ENCODE measurements around the gene LIF. TPM values are rescaled to one million over a fixed set of nuclear protein-coding genes. Genes with fewer than 3 reads are reported as not detected.

The LIF gene
- total RNA-seq, 1 donor from 2014 or later: 2.3 TPM

DNA sequence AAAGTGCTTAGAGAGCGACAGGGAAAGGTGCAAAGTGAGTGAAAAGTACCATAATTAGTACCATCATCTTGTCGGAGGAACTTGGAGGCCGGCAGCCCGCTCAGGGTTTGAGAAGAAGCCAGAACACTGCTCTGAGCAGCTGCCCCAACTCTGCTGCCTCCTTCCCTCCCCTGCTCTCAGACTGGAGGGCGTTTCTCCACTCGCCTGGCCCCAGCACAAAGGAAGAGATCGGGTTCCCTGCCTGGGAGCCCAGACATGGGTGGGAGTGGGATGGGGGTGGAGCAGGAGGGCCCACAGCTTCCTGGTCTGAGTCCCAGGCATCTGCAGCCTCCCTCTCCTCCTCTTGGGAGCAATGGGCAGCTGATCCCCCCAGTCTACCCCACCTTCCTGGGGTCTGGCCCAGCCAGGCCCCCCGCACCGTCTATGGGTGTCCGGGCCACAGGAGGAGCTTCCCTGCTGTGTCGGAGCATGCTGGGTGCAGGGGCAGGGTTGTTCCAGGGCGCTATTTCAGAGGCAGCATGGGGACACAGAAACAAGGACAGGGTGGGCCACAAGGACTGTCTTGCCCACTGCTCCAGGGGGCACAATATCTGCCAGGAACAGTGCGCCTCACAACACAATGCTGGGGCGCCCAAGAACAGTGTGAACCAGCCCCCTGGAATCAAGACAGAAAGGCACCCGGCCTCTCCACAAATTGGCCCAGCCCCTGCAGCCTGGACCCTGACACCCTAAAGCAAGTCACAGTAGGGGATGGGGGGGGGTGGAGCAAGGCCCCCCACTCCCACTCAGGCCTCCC is 4.8 kb downstream of the LIF start:
- Mint-ChIP-seq H3K9me3 (ENCODE audit: low read depth) (no peaks in the 10 kb centered on the region), H3K27me3 (peaks cover 20% of the 10 kb centered on the region), H3K27ac (no peak overlapping the region), H3K36me3 (ENCODE audit: insufficient read depth) (no peaks in the 10 kb centered on the region), H3K4me1 (ENCODE audit: low read depth) (peaks cover 16% of the 10 kb centered on the region), H3K4me3 (ENCODE audit: low read depth) (no peak overlapping the region)
- TF ChIP-seq, protein P1, sequence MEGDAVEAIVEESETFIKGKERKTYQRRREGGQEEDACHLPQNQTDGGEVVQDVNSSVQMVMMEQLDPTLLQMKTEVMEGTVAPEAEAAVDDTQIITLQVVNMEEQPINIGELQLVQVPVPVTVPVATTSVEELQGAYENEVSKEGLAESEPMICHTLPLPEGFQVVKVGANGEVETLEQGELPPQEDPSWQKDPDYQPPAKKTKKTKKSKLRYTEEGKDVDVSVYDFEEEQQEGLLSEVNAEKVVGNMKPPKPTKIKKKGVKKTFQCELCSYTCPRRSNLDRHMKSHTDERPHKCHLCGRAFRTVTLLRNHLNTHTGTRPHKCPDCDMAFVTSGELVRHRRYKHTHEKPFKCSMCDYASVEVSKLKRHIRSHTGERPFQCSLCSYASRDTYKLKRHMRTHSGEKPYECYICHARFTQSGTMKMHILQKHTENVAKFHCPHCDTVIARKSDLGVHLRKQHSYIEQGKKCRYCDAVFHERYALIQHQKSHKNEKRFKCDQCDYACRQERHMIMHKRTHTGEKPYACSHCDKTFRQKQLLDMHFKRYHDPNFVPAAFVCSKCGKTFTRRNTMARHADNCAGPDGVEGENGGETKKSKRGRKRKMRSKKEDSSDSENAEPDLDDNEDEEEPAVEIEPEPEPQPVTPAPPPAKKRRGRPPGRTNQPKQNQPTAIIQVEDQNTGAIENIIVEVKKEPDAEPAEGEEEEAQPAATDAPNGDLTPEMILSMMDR (IDR thresholded peaks at IDR 0.05; ENCODE audit: unreplicated experiment): no peak
- DNase-seq (ENCODE audit: low spot score, unreplicated experiment): no peak

DNA sequence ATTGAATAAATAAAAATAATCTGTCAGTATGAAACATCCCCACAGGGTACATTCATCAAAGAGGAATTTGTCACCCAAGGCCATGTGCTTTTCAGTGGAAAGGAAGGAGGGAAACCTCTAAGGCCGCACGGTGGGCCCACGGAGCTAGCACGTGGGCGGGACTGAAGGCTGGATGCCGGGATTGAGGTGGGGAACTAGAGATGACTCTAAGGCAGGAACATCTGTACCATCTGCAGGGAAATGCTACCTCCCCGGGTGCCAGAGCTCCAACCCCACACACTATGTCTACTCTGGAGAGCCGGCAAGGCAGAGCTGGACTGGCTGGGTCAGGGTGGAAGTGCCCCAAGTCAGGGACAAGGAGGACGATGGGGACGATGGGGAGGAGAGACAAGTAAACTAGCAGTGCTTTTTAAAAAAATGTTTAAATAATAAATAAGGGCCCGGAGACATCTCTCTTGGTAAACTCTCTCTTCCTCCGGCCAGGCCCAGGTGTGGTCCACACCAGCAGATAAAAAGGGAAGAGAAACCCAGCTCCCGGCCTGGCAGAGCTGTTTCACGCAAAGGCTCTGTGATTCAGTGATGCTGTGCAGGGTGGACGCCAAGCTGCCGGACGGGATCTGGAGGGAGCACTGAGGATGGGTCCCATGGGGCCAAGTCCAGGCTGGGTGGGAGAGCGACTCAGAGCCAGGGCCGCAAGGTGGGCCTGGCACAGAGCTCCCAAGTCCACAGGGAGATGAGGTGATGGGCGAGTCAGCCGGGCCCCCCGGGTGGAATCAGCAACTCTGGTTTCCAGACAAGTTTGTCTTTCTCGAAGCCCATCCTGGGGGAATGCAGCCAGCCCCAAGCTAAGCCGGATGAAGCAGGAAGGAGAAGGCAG is 5.8 kb downstream of the LIF start:
- Mint-ChIP-seq H3K36me3 (ENCODE audit: insufficient read depth) (no peaks in the 10 kb centered on the region), H3K9me3 (ENCODE audit: low read depth) (no peaks in the 10 kb centered on the region), H3K27ac (no peak overlapping the region), H3K4me3 (ENCODE audit: low read depth) (no peak overlapping the region), H3K4me1 (ENCODE audit: low read depth) (peaks cover 11% of the 10 kb centered on the region), H3K27me3 (peaks cover 18% of the 10 kb centered on the region)
- TF ChIP-seq, protein P1 (IDR thresholded peaks at IDR 0.05; ENCODE audit: unreplicated experiment): no peak
- no peak for DNase-seq (ENCODE audit: low spot score, unreplicated experiment)

DNA sequence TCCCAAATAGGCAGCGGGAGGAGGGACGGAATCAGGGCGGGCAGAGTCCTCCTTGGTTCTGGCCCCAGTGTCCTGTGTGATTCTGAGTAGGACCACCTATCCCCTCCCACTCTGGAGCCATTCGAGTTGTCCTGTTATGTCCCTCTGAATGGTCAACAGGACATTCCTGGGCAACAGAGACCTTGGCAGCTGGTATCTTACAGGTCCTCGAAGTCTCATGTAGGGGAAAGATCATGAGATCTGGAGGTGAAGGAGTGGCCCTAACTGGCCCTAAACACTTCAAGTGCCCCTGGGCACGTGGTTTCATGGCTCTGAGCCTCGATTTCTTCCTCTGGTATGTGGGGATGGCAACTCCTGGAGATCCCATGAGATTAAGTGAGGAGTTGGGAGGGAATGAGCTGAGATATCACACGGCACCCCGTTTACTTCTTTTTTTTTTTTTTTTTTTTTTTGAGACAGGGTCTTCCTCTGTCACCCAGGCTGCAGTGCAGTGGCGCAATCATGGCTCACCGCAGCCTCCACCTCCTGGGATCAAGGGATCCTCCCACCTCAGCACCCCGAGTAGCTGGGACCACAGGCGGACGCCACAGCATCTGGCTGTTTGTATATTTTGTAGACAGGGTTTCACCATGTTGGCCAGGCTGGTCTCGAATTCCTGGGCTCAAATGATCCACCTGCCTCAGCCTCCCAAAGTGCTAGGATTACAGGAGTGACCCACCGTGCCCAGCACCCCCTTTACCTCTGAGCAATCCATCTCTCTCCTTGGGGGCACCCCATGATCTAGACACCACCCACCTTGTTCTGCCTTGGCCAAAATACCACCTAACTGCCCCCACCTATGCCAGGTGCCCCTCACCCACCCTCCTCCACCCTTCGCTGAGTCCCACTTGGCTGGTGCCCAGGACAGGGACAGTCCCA is 6.8 kb downstream of the LIF start:
- no peak overlapping the region for H3K27ac Mint-ChIP-seq
- H3K4me1 Mint-ChIP-seq (ENCODE audit: low read depth): peaks cover 10% of the 10 kb centered on the region
- H3K9me3 Mint-ChIP-seq (ENCODE audit: low read depth): no peaks in the 10 kb centered on the region
- H3K36me3 Mint-ChIP-seq (ENCODE audit: insufficient read depth): no peaks in the 10 kb centered on the region
- TF ChIP-seq, protein P1 (IDR thresholded peaks at IDR 0.05; ENCODE audit: unreplicated experiment): no peak
- peaks cover 18% of the 10 kb centered on the region for H3K27me3 Mint-ChIP-seq
- no peak overlapping the region for H3K4me3 Mint-ChIP-seq (ENCODE audit: low read depth)
- no peak for DNase-seq (ENCODE audit: low spot score, unreplicated experiment)

DNA sequence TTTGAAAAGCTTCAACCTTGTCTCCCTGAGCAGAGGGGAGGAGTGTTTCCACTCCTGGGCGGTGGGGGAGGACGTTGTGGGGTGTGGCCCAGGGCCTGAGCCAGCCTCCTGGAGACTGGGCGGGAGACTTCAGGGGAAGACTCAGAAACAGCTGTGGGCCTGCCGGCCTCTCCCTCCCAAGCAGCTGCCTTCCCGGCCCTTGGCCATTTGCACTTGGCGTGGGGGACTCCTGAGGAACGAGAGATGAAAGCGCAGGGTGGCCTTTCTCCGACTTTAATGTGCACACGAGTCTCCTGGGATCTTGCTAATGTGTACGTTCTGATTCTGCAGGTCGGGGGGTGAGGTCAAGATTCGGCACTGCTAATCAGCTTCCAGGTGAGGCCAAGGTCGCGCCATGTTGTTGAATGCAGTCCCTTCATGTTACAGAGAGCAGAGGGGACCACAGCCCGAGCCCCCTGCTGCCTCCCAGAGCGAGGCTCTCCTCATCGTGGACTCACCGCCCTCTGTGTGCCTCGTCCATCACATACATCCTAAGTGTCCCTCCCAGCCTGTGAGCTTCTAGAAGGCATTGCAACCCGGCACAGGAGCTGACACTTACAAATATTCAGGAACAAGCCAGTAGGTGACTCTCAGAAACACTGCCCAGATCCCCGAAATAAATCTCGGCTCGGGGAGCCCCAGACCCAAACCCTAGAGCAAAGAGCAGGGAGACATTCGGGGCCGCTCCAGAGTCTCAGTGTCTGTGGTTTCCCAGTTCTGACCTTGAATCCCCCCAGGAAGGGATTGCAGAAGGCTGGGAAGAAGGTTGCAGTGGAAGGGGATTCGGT is 7.7 kb downstream of the LIF start:
- no peaks in the 10 kb centered on the region for H3K9me3 Mint-ChIP-seq (ENCODE audit: low read depth)
- H3K4me3 Mint-ChIP-seq (ENCODE audit: low read depth): no peak overlapping the region
- H3K27me3 Mint-ChIP-seq: peaks cover 11% of the 10 kb centered on the region
- TF ChIP-seq, protein P1 (IDR thresholded peaks at IDR 0.05; ENCODE audit: unreplicated experiment): no peak
- no peaks in the 10 kb centered on the region for H3K36me3 Mint-ChIP-seq (ENCODE audit: insufficient read depth)
- peaks cover 10% of the 10 kb centered on the region for H3K4me1 Mint-ChIP-seq (ENCODE audit: low read depth)
- DNase-seq (ENCODE audit: low spot score, unreplicated experiment): no peak
- no peak overlapping the region for H3K27ac Mint-ChIP-seq

Data from progenitor cell of endocrine pancreas (in vitro differentiated cells).